Esophagus muscularis mucosa (tissue), 4 donors: Measurements from ENCODE around the gene CASD1. TPM values are rescaled to one million over a fixed set of nuclear protein-coding genes. Genes with fewer than 3 reads are reported as not detected.

Source experiments
- DNase-seq: peaks from one replicate; pipeline ENCODE4 v3.0.0-alpha.2; 2017; ENCODE audit errors: extremely low spot score
- H3K27ac ChIP-seq, 4 donors: fragments of 200-600 bp; sonication (generic); replicated peaks in 1 of 4; 1 replicate in 3 of 4; 2 replicates in 1 of 4; pipeline ENCODE4 v1.5.1; 2016 to 2019; ENCODE audit warnings: mild to moderate bottlenecking in 1 of 4
- H3K27me3 ChIP-seq, 4 donors: fragments of 200-600 bp; sonication (generic); one replicate each; pipeline versions ENCODE4 v1.5.1 to v1.6.0; 2016 to 2019
- H3K36me3 ChIP-seq, 4 donors: fragments of 200-600 bp; sonication (generic); one replicate each; pipeline ENCODE4 v1.5.1; 2016 to 2019
- H3K4me1 ChIP-seq, 4 donors: fragments of 200-600 bp; sonication (generic); one replicate each; pipeline ENCODE4 v1.5.1; 2016 to 2019
- H3K4me3 ChIP-seq, 4 donors: fragments of 200-600 bp; sonication (generic); 1 replicate in 2 of 4; 2 replicates in 2 of 4; pipeline ENCODE4 v1.5.1; 2016 to 2019; ENCODE audit warnings: mild to moderate bottlenecking in 4 of 4, moderate library complexity in 1 of 4
- H3K9me3 ChIP-seq, 4 donors: fragments of 200-600 bp; sonication (generic); 1 replicate in 3 of 4; 2 replicates in 1 of 4; pipeline ENCODE4 v1.5.1; 2016 to 2019
- CTCF ChIP-seq, 3 experiments: fragments of 200-600 bp in 2 of 3; fragments of 450-650 bp in 1 of 3; sonication (generic) in 2 of 3; IDR thresholded peaks; one replicate each; pipeline ENCODE4 v1.5.1; 2017 to 2019; ENCODE audit warnings: antibody characterized with exemption in 3 of 3, mild to moderate bottlenecking in 2 of 3, moderate library complexity in 1 of 3
- EP300 ChIP-seq: sonication (generic); formaldehyde crosslinking; IDR thresholded peaks from one replicate; pipeline ENCODE4 v1.6.1; 2017; ENCODE audit warnings: antibody characterized with exemption
- POLR2A ChIP-seq: fragments of 450-650 bp; IDR thresholded peaks from one replicate; pipeline ENCODE4 v1.6.1; 2017; ENCODE audit warnings: antibody characterized with exemption, moderate library complexity, mild to moderate bottlenecking, low read depth
- POLR2AphosphoS5 ChIP-seq, 2 donors: sonication (generic); formaldehyde crosslinking; IDR thresholded peaks; one replicate each; pipeline ENCODE4 v1.6.1; 2017; ENCODE audit warnings: antibody characterized with exemption in 2 of 2
- WGBS: methylation state at CpG from one replicate; pipeline ENCODE4 v1.1.5; 2018; 5-methylcytosine and 5-hydroxymethylcytosine counted together
- intact Hi-C: fragments of 100-400 bp; cut with DNase I; formaldehyde crosslinking; loops from one replicate; pipeline ENCODE4 v1.15.1; 2023
- total RNA-seq, 4 donors: library from RNA; depleted of rRNA; stranded (reverse); fragments of >200 nt; gene quantifications; one replicate each; pipeline versions ENCODE4 v1.1.0 to v1.2.1, GENCODE V29; 2016

Gene CASD1
- total RNA-seq, 4 donors from 2014 or later = 17.6 to 27.0 (median 18.8) TPM

GRCh38 chr7:94577357-94577756 is 67.7 kb downstream of the CASD1 start:
- no peak for DNase-seq
- no peak overlapping the region for H3K27ac ChIP-seq
- peaks cover 0 to 12% (median 1%) of the 10 kb centered on the region in 4 donors for H3K36me3 ChIP-seq
- intact Hi-C loops = no loop called here
- no peaks in the 10 kb centered on the region for H3K4me1 ChIP-seq
- no peaks in the 10 kb centered on the region for H3K27me3 ChIP-seq
- H3K4me3 ChIP-seq = no peak overlapping the region
- 100% methylated on average over 1 of the region's 1 CpG for WGBS
- peaks cover 0 to 25% (median 16%) of the 10 kb centered on the region in 4 donors for H3K9me3 ChIP-seq
- TF ChIP-seq POLR2AphosphoS5 (IDR thresholded peaks at IDR 0.05) (no peak), EP300 (no peak), POLR2A (no peak), CTCF (IDR thresholded peaks at IDR 0.05) (no peak)

- intact Hi-C loops = no loop called here
- Histone ChIP-seq H3K9me3 (peaks cover 0 to 16% (median 11%) of the 10 kb centered on the region in 4 donors), H3K36me3 (peaks cover 0 to 12% (median 1%) of the 10 kb centered on the region in 4 donors), H3K27ac (no peak overlapping the region), H3K27me3 (no peaks in the 10 kb centered on the region), H3K4me3 (no peak overlapping the region), H3K4me1 (no peaks in the 10 kb centered on the region)
- no peak for TF ChIP-seq POLR2A
- TF ChIP-seq EP300 = no peak
- TF ChIP-seq POLR2AphosphoS5 (IDR thresholded peaks at IDR 0.05) = no peak
- DNase-seq = no peak
Measured at GRCh38 chr7:94578614-94579013, 69.0 kb downstream of the CASD1 start.

- TF ChIP-seq EP300 = no peak
- no peak for TF ChIP-seq POLR2A
- no peak for TF ChIP-seq CTCF (IDR thresholded peaks at IDR 0.05)
- no peak for TF ChIP-seq POLR2AphosphoS5 (IDR thresholded peaks at IDR 0.05)
- intact Hi-C loops = no loop called here
- no peaks in the 10 kb centered on the region for H3K4me1 ChIP-seq
- no peak overlapping the region for H3K4me3 ChIP-seq
- H3K36me3 ChIP-seq = peaks cover 0 to 12% (median 1%) of the 10 kb centered on the region in 4 donors
- no peak for DNase-seq
- no peak overlapping the region for H3K27ac ChIP-seq
- WGBS = 95% methylated on average over 2 of the region's 2 CpGs
- H3K9me3 ChIP-seq = peaks cover 0 to 16% (median 11%) of the 10 kb centered on the region in 4 donors
- H3K27me3 ChIP-seq = no peaks in the 10 kb centered on the region
Measured at GRCh38 chr7:94579470-94579869, 69.9 kb downstream of the CASD1 start.

- intact Hi-C loops = no loop called here
- H3K27me3 ChIP-seq = no peaks in the 10 kb centered on the region
- H3K36me3 ChIP-seq = peaks cover 0 to 9% (median 1%) of the 10 kb centered on the region in 4 donors
- H3K27ac ChIP-seq = no peak overlapping the region
- no peak for DNase-seq
- H3K4me1 ChIP-seq = no peaks in the 10 kb centered on the region
- TF ChIP-seq POLR2A (no peak), EP300 (no peak), POLR2AphosphoS5 (IDR thresholded peaks at IDR 0.05) (no peak)
- 94% methylated on average over 1 of the region's 1 CpG for WGBS
- no peak overlapping the region for H3K4me3 ChIP-seq
- peaks cover 0 to 5% (median 1%) of the 10 kb centered on the region in 4 donors for H3K9me3 ChIP-seq
Measured at GRCh38 chr7:94580601-94581000, 71.0 kb downstream of the CASD1 start.

- TF ChIP-seq POLR2AphosphoS5 (IDR thresholded peaks at IDR 0.05) = no peak
- no peak for TF ChIP-seq POLR2A
- no peak for TF ChIP-seq CTCF (IDR thresholded peaks at IDR 0.05)
- TF ChIP-seq EP300 = no peak
- Histone ChIP-seq H3K27me3 (no peaks in the 10 kb centered on the region), H3K4me1 (no peaks in the 10 kb centered on the region), H3K9me3 (no peaks in the 10 kb centered on the region), H3K27ac (no peak overlapping the region), H3K36me3 (peaks cover 0 to 11% (median under 1%) of the 10 kb centered on the region in 4 donors), H3K4me3 (no peak overlapping the region)
- 100% methylated on average over 1 of the region's 1 CpG for WGBS
- intact Hi-C loops = no loop called here
- no peak for DNase-seq
Measured at GRCh38 chr7:94584113-94584512, 74.5 kb downstream of the CASD1 start.

GRCh38 chr7:94588075-94588474 is 78.5 kb downstream of the CASD1 start:
- no peaks in the 10 kb centered on the region for H3K9me3 ChIP-seq
- H3K27me3 ChIP-seq = no peaks in the 10 kb centered on the region

More at GRCh38 chr7:94588075-94588474, 78.5 kb downstream of the CASD1 start:
- peaks cover 4 to 17% (median 5%) of the 10 kb centered on the region in 4 donors for H3K36me3 ChIP-seq
- H3K4me1 ChIP-seq = no peaks in the 10 kb centered on the region
- intact Hi-C loops = no loop called here
- no peak for DNase-seq
- TF ChIP-seq CTCF (IDR thresholded peaks at IDR 0.05) (no peak), POLR2AphosphoS5 (IDR thresholded peaks at IDR 0.05) (no peak), POLR2A (no peak), EP300 (no peak)
- H3K4me3 ChIP-seq = no peak overlapping the region
- no peak overlapping the region for H3K27ac ChIP-seq
- WGBS = 85% methylated on average over 2 of the region's 2 CpGs
